ENCODE measurements around the gene CCDC60. TPM values are rescaled to one million over a fixed set of nuclear protein-coding genes. Genes with fewer than 3 reads are reported as not detected.

The CCDC60 gene
- total RNA-seq, 1 experiment from 2014 or later = not detected

- intact Hi-C loops (cut with micrococcal nuclease) = no loop called here
- ATAC-seq (no peak), DNase-seq (ENCODE audit: low read depth, low spot score) (no peak)
- Histone ChIP-seq H3K27me3 (ENCODE audit: insufficient read depth, low read length) (peaks cover 6% of the 10 kb centered on the region; the same call in 1 of the 2 replicates), H3K9ac (ENCODE audit: low read length) (no peak overlapping the region), H3K4me3 (replicated peaks in 1 of 2; ENCODE audit: low read depth in 1 of 2, low read length in 2 of 2) (no peak overlapping the region), H2AFZ (ENCODE audit: low read depth, low read length, poor library complexity, severe bottlenecking) (no peak overlapping the region), H3K9me3 (ENCODE audit: control insufficient read depth in 1 of 2, insufficient read depth in 1 of 2, low read depth in 1 of 2, low read length in 2 of 2) (no peaks in the 10 kb centered on the region), H3K4me2 (ENCODE audit: low read length) (no peak overlapping the region), H3K27ac (ENCODE audit: low read depth, low read length) (no peak overlapping the region), H4K20me1 (ENCODE audit: insufficient read depth) (no peaks in the 10 kb centered on the region), H3K9me2 (ENCODE audit: insufficient read depth) (no peaks in the 10 kb centered on the region), H3K4me1 (ENCODE audit: control insufficient read depth in 1 of 2, insufficient read depth in 2 of 2, low read length in 2 of 2) (no peaks in the 10 kb centered on the region), H3K79me2 (ENCODE audit: insufficient read depth, low read length) (no peaks in the 10 kb centered on the region), H3K36me3 (ENCODE audit: control insufficient read depth in 1 of 2, insufficient read depth in 2 of 2, low read length in 2 of 2) (no peaks in the 10 kb centered on the region)
- POLR2A ChIA-PET = no interaction called here
- BruUV-seq (replicated peaks) = no TSS peak
- CTCF ChIA-PET = no interaction called here
- RAD21 ChIA-PET (ENCODE audit: low non-redundant PET in 1 of 2, low total read pairs in 2 of 2, uncharacterized antibody in 2 of 2, unreplicated experiment in 2 of 2) = interaction anchor here in 1 of 2 experiments (0.7 kb wide), 1 partner anchor 283 kb away, joined by 3 read pairs; no protein-coding TSS in a partner anchor
- TF ChIP-seq POLR2AphosphoS5 (IDR thresholded peaks at IDR 0.05; ENCODE audit: low read depth, low read length) = no peak
- no peak for TF ChIP-seq SIN3A (IDR thresholded peaks at IDR 0.05; ENCODE audit: low read depth)
- TF ChIP-seq JUND (IDR thresholded peaks at IDR 0.05) = no peak
- TF ChIP-seq ZFX (IDR thresholded peaks at IDR 0.05) = no peak
- no peak for TF ChIP-seq POLR2A (IDR thresholded peaks at IDR 0.05; ENCODE audit: borderline replicate concordance, extremely low read depth, insufficient read depth, insufficient read length)
- no peak for TF ChIP-seq EGR1 (IDR thresholded peaks at IDR 0.05; ENCODE audit: low read depth)
- TF ChIP-seq, protein P1, sequence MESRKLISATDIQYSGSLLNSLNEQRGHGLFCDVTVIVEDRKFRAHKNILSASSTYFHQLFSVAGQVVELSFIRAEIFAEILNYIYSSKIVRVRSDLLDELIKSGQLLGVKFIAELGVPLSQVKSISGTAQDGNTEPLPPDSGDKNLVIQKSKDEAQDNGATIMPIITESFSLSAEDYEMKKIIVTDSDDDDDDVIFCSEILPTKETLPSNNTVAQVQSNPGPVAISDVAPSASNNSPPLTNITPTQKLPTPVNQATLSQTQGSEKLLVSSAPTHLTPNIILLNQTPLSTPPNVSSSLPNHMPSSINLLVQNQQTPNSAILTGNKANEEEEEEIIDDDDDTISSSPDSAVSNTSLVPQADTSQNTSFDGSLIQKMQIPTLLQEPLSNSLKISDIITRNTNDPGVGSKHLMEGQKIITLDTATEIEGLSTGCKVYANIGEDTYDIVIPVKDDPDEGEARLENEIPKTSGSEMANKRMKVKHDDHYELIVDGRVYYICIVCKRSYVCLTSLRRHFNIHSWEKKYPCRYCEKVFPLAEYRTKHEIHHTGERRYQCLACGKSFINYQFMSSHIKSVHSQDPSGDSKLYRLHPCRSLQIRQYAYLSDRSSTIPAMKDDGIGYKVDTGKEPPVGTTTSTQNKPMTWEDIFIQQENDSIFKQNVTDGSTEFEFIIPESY (IDR thresholded peaks at IDR 0.05; ENCODE audit: extremely low read depth, insufficient replicate concordance, low read length) = no peak
- TF ChIP-seq CTCF (IDR thresholded peaks at IDR 0.05 in 2 of 3, conservative IDR thresholded peaks at IDR 0.05 in 1 of 3; ENCODE audit: borderline replicate concordance in 1 of 3, insufficient read depth in 1 of 3, low read depth in 2 of 3, low read length in 2 of 3) = no peak
- no peak for TF ChIP-seq SRF (IDR thresholded peaks at IDR 0.05; ENCODE audit: low read depth)
- no peak for TF ChIP-seq CEBPB (IDR thresholded peaks at IDR 0.05; ENCODE audit: low read depth)
- TF ChIP-seq ELF1 (IDR thresholded peaks at IDR 0.05; ENCODE audit: borderline replicate concordance, low read depth) = no peak
- TF ChIP-seq RAD21 (IDR thresholded peaks at IDR 0.05; ENCODE audit: low read depth) = no peak
- no peak for TF ChIP-seq FOSL1 (IDR thresholded peaks at IDR 0.05; ENCODE audit: low read depth)
- TF ChIP-seq TCF7L2 (IDR thresholded peaks at IDR 0.05; ENCODE audit: borderline replicate concordance, extremely low read depth, insufficient read depth, insufficient read length) = no peak
Measured at GRCh38 chr12:119301379-119301778, 33.1 kb upstream of the CCDC60 start.

Data from HCT116 (cell line).